ENCODE results near the gene SCIN. TPM values are rescaled to one million over a fixed set of nuclear protein-coding genes. Genes with fewer than 3 reads are reported as not detected.
A peak's percentile ranks its signal among the peaks of the same experiment; 100 is the strongest.
"Not testable (repeated sequence)": the region's sequence is repeated elsewhere in the genome, so short reads cannot be mapped to it uniquely, and the experiment has no call there.

SCIN gene
- total RNA-seq (10 to 100 TPM in 2 of 5 donors, 1 to 10 TPM in 3; 4.1 to 46.6 (median 8.4) TPM), polyA plus RNA-seq (10 to 100 TPM in 1 of 3 donors, 1 to 10 TPM in 2; 2.5 to 49.2 (median 5.4) TPM)
- long read RNA-seq, donor 1, full-length matches to known transcripts, result 4 of 4 reads
- long read RNA-seq, donor 1, partial matches to known transcripts, result 0 of 4 reads
- long read RNA-seq, donor 1, other reads (novel, unspliced or antisense), result 0 of 4 reads
- long read RNA-seq, donor 2, full-length matches to known transcripts, result 7 of 7 reads
- long read RNA-seq, donor 2, partial matches to known transcripts, result 0 of 7 reads
- long read RNA-seq, donor 2, other reads (novel, unspliced or antisense), result 0 of 7 reads
- long read RNA-seq, donor 3, full-length matches to known transcripts, result 1 of 1 reads
- long read RNA-seq, donor 3, partial matches to known transcripts, result 0 of 1 reads
- long read RNA-seq, donor 3, other reads (novel, unspliced or antisense), result 0 of 1 reads
- long read RNA-seq, donor 4, result 0 reads
- long read RNA-seq, donor 5, full-length matches to known transcripts, result 1 of 1 reads
- long read RNA-seq, donor 5, partial matches to known transcripts, result 0 of 1 reads
- long read RNA-seq, donor 5, other reads (novel, unspliced or antisense), result 0 of 1 reads
- long read RNA-seq, donor 6, full-length matches to known transcripts, result 15 of 53 reads
- long read RNA-seq, donor 6, partial matches to known transcripts, result 38 of 53 reads
- long read RNA-seq, donor 6, other reads (novel, unspliced or antisense), result 0 of 53 reads
- long read RNA-seq, donor 7, full-length matches to known transcripts, result 1 of 1 reads
- long read RNA-seq, donor 7, partial matches to known transcripts, result 0 of 1 reads
- long read RNA-seq, donor 7, other reads (novel, unspliced or antisense), result 0 of 1 reads
- long read RNA-seq, donor 8, result 0 reads
- long read RNA-seq, donor 9, full-length matches to known transcripts, result 2 of 7 reads
- long read RNA-seq, donor 9, partial matches to known transcripts, result 5 of 7 reads
- long read RNA-seq, donor 9, other reads (novel, unspliced or antisense), result 0 of 7 reads
- long read RNA-seq, donor 10, full-length matches to known transcripts, result 1 of 1 reads
- long read RNA-seq, donor 10, partial matches to known transcripts, result 0 of 1 reads
- long read RNA-seq, donor 10, other reads (novel, unspliced or antisense), result 0 of 1 reads

DNA sequence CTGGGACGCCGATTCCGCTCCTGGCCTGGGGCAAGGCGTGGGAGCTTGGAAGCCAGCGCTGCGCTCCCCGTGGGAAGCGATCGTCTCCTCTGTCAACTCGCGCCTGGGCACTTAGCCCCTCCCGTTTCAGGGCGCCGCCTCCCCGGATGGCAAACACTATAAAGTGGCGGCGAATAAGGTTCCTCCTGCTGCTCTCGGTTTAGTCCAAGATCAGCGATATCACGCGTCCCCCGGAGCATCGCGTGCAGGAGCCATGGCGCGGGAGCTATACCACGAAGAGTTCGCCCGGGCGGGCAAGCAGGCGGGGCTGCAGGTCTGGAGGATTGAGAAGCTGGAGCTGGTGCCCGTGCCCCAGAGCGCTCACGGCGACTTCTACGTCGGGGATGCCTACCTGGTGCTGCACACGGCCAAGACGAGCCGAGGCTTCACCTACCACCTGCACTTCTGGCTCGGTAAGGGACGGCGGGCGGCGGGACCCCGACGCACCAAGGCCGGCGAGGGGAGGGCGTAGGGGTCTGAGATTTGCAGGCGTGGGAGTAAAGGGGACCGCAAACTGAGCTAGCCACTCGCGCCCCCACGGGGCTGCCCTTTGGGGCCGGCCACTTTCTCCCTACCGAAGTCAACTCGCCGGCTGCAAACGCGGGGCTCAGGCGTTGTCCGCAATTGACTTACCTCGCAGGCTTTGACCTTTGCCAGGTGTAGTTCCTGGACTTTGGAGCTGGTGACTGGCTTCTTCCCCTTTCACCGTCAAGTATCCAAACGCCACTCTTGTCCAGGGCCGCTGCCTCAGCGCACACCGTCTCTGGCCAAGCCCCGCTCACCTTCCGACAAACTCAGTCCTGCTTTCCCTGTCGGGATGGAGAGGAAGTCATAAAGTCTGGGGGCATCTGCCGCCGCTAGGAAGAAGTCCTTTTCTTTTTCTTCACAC, at the start of gene SCIN:
SCIN (plus strand) TSS at position 187 of the 928 bp plus-strand sequence; CDS start at position 254, 67 bp downstream.
- H3K4me3 ChIP-seq, result peak within 1 kb of the TSS; percentile 43 to 62 (median 44)
- peak within 1 kb of the TSS; percentile 52 to 76 (median 75) for H3K27ac ChIP-seq
- H3K4me1 ChIP-seq, result peaks cover 8 to 20% (median 18%) of the 10 kb centered on the region in 4 donors
- intact Hi-C loops (cut with DNase I; ENCODE audit: low total_unique reads), result no loop called here
- H3K27me3 ChIP-seq, result peaks cover 0 to 28% (median 16%) of the 10 kb centered on the region in 3 donors
- DNase-seq, result peak; percentile 56 to 72
- WGBS, 5 donors, result 4 to 17% (median 5%) methylated on average over 15 to 74 of the region's 74 CpGs
- no peaks in the 10 kb centered on the region for H3K36me3 ChIP-seq
- no peak for TF ChIP-seq EP300 (IDR thresholded peaks at IDR 0.05)
- TF ChIP-seq POLR2AphosphoS5 (IDR thresholded peaks at IDR 0.05), result peak in 2 of 3 donors; percentile 3 to 17
- no peak for TF ChIP-seq POLR2A (IDR thresholded peaks at IDR 0.05)
- H3K9me3 ChIP-seq, result no peaks in the 10 kb centered on the region

DNA sequence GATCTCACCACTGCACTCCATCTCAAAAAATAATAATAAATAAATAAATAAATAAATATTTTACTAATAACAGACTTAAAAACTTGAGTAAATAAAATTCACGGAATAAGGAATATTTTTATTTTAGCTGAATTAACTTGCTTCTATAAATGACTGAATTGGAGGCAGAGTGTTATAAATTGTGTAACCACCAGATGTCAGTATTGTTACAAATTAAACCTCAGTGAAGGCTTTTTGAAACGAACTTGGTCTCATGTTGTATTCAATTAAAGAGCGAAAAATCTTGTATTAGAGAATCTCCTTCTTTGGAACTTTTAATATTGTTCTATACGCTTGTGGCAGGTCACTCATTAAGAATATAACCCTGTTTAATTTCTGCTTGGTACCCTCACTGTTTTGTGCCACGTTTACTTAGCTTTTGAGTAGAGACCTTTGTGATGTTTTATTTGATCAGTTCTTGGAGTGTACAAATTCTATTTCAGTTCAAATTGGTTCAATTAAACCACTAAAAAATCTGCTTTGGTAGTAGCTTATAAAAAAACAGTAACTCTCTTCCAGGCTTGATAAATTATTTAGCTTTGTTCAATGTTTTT, 45.6 kb upstream of the SCIN start:
- Histone ChIP-seq H3K9me3 (no peaks in the 10 kb centered on the region), H3K27ac (no peak overlapping the region), H3K4me1 (peaks cover 0 to 5% (median 0%) of the 10 kb centered on the region in 4 donors), H3K27me3 (peaks cover 0 to 5% (median 0%) of the 10 kb centered on the region in 3 donors), H3K36me3 (no peaks in the 10 kb centered on the region), H3K4me3 (no peak overlapping the region)
- peak in 1 of 2 donors; percentile 72 for DNase-seq
- WGBS, 5 donors, result 8 to 20% (median 11%) methylated on average over 5 of the region's 5 CpGs
- TF ChIP-seq, protein P1, sequence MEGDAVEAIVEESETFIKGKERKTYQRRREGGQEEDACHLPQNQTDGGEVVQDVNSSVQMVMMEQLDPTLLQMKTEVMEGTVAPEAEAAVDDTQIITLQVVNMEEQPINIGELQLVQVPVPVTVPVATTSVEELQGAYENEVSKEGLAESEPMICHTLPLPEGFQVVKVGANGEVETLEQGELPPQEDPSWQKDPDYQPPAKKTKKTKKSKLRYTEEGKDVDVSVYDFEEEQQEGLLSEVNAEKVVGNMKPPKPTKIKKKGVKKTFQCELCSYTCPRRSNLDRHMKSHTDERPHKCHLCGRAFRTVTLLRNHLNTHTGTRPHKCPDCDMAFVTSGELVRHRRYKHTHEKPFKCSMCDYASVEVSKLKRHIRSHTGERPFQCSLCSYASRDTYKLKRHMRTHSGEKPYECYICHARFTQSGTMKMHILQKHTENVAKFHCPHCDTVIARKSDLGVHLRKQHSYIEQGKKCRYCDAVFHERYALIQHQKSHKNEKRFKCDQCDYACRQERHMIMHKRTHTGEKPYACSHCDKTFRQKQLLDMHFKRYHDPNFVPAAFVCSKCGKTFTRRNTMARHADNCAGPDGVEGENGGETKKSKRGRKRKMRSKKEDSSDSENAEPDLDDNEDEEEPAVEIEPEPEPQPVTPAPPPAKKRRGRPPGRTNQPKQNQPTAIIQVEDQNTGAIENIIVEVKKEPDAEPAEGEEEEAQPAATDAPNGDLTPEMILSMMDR (IDR thresholded peaks at IDR 0.05), result peak in 5 of 7 experiments; percentile 26 to 70 (median 60)
- no peak for TF ChIP-seq POLR2A (IDR thresholded peaks at IDR 0.05)
- intact Hi-C loops (cut with DNase I; ENCODE audit: low total_unique reads), result loop anchor here (5.0 kb wide), 1 partner anchor 737 kb away; no protein-coding TSS in a partner anchor

DNA sequence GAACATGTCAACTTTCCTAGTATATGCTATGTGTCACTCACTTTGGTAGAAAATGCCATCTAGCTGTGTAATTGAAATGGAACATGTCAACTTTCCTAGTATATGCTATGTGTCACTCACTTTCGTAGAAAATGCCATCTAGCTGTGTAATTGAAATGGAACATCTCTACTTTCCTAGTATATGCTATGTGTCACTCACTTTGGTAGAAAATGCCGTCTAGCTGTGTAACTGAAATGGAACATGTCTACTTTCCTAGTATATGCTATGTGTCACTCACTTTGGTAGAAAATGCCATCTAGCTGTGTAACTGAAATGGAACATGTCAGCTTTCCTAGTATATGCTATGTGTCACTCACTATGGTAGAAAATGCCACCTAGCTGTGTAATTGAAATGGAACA, 43.8 kb upstream of the SCIN start:
- H3K36me3 ChIP-seq; H3K27ac ChIP-seq; H3K4me1 ChIP-seq; H3K9me3 ChIP-seq; H3K27me3 ChIP-seq; DNase-seq; H3K4me3 ChIP-seq; intact Hi-C loops (cut with DNase I; ENCODE audit: low total_unique reads): not testable (repeated sequence)
- 80 to 96% (median 87%) methylated on average over 2 of the region's 2 CpGs for WGBS, 5 donors

DNA sequence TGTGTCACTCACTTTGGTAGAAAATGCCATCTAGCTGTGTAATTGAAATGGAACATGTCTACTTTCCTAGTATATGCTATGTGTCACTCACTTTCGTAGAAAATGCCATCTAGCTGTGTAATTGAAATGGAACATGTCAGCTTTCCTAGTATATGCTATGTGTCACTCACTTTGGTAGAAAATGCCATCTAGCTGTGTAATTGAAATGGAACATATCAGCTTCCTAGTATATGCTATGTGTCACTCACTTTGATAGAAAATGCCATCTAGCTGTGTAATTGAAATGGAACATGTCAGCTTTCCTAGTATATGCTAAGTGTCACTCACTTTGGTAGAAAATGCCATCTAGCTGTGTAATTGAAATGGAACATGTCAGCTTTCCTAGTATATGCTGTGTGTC, 42.9 kb upstream of the SCIN start:
- H3K4me1 ChIP-seq; H3K27me3 ChIP-seq; intact Hi-C loops (cut with DNase I; ENCODE audit: low total_unique reads); H3K4me3 ChIP-seq; DNase-seq; H3K27ac ChIP-seq; H3K9me3 ChIP-seq; H3K36me3 ChIP-seq: not testable (repeated sequence)
- 72 to 92% (median 85%) methylated on average over 1 of the region's 1 CpG for WGBS, 5 donors
